DOHH2 (cell line): ENCODE data around the gene PRTN3.
"Not testable (repeated sequence)": the region's sequence is repeated elsewhere in the genome, so short reads cannot be mapped to it uniquely, and the experiment has no call there.

Source experiments
- H3F3A ChIP-seq: fragments of 200-600 bp; sonication (generic), shearing (Covaris generic); 2 replicates; pipeline ENCODE4 v1.6.0; 2016; ENCODE audit warnings: antibody characterized with exemption, mild to moderate bottlenecking; ENCODE audit not compliant: control insufficient read depth, insufficient read depth
- H3K27ac ChIP-seq: fragments of 200-600 bp; sonication (generic); 2 replicates; pipeline ENCODE4 v1.5.1; 2014; ENCODE audit warnings: low read depth, mild to moderate bottlenecking, low read length, moderate library complexity
- H3K27me3 ChIP-seq: fragments of 200-600 bp; sonication (generic); 2 replicates; pipeline ENCODE4 v1.6.1; 2014; ENCODE audit warnings: mild to moderate bottlenecking, low read length, mixed read lengths; ENCODE audit not compliant: control insufficient read depth
- H3K36me3 ChIP-seq: fragments of 200-600 bp; sonication (generic); 2 replicates; pipeline ENCODE4 v1.6.1; 2014; ENCODE audit warnings: mild to moderate bottlenecking, low read length, moderate library complexity, mixed read lengths; ENCODE audit not compliant: control insufficient read depth
- H3K4me1 ChIP-seq: fragments of 200-600 bp; sonication (generic); 2 replicates; pipeline ENCODE4 v1.6.1; 2014; ENCODE audit warnings: mild to moderate bottlenecking, low read length, mixed read lengths; ENCODE audit not compliant: control insufficient read depth
- H3K4me2 ChIP-seq: fragments of 200-600 bp; sonication (generic); 2 replicates; pipeline ENCODE4 v1.6.0; 2014; ENCODE audit warnings: mild to moderate bottlenecking, low read length, moderate library complexity
- H3K4me3 ChIP-seq: fragments of 200-600 bp; sonication (generic); 2 replicates; pipeline ENCODE4 v1.5.1; 2014; ENCODE audit warnings: mild to moderate bottlenecking, low read length, mixed read lengths
- H3K79me2 ChIP-seq: fragments of 200-600 bp; sonication (generic); 2 replicates; pipeline ENCODE4 v1.6.1; 2014; ENCODE audit warnings: mild to moderate bottlenecking, low read length, mixed read lengths; ENCODE audit not compliant: control insufficient read depth
- H3K9me2 ChIP-seq: fragments of 200-600 bp; sonication (generic); replicated peaks from 2 replicates; pipeline ENCODE4 v1.6.1; 2014; ENCODE audit warnings: mild to moderate bottlenecking, low read length, mixed read lengths; ENCODE audit not compliant: control insufficient read depth
- H3K9me3 ChIP-seq: fragments of 200-600 bp; sonication (generic); 2 replicates; pipeline ENCODE4 v1.6.1; 2014; ENCODE audit warnings: antibody characterized with exemption, low read length, mixed read lengths; ENCODE audit not compliant: control insufficient read depth, insufficient read depth
- H4K20me1 ChIP-seq: fragments of 200-600 bp; sonication (generic); 2 replicates; pipeline ENCODE4 v1.6.0; 2014; ENCODE audit warnings: low read depth, mild to moderate bottlenecking, antibody characterized with exemption, low read length, moderate library complexity; ENCODE audit not compliant: control insufficient read depth, insufficient read depth
- EZH2phosphoT487 ChIP-seq: fragments of 200-600 bp; sonication (generic); IDR thresholded peaks from 2 replicates; pipeline ENCODE4 v1.6.1; 2017; ENCODE audit warnings: borderline replicate concordance, mild to moderate bottlenecking, antibody characterized with exemption, low read length, moderate library complexity, mixed read lengths
- TF ChIP-seq, protein P1 (sequence below): fragments of 200-600 bp; sonication (generic); IDR thresholded peaks from one replicate; pipeline ENCODE4 v1.5.1; 2014; ENCODE audit warnings: antibody characterized with exemption, mild to moderate bottlenecking, low read depth, low read length; ENCODE audit not compliant: poor library complexity, severe bottlenecking

PRTN3 gene

DNA sequence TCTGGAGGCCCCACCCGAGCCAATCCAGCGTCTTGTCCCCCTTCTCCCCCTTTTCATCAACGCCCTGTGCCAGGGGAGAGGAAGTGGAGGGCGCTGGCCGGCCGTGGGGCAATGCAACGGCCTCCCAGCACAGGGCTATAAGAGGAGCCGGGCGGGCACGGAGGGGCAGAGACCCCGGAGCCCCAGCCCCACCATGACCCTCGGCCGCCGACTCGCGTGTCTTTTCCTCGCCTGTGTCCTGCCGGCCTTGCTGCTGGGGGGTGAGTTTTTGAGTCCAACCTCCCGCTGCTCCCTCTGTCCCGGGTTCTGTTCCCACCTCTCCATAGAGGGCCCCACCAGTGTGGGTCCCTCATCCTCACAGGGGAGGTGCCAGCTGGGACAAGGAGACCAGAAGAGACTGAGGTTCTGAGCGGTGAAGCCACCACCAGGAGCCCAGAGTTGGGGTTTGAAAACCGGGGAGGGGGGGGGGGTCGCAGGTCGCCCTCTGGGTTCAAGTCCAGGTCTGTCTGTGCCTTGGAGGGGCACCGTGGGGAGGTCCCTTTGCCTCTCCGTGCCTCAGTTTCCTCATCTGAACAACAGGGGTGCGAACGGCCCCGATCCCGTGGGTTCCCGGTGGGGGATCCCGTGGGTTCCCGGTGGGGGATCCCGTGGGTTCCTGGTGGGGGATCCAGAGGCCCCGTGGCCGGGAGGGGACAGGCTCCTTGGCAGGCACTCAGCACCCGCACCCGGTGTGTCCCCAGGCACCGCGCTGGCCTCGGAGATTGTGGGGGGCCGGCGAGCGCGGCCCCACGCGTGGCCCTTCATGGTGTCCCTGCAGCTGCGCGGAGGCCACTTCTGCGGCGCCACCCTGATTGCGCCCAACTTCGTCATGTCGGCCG, 11.6 kb downstream of the PRTN3 start, which contains the start of gene ELANE:
TSS of gene ELANE (plus strand) at position 168 of the 878 bp plus-strand sequence. CDS start at position 194, 26 bp downstream.
- H3K4me3 ChIP-seq, result no peak within 1 kb of the TSS
- no peaks in the 10 kb centered on the region for H3K36me3 ChIP-seq
- peaks cover 3% of the 10 kb centered on the region; the same call in 1 of the 2 replicates for H3K27me3 ChIP-seq
- H3K27ac ChIP-seq, result no peak within 1 kb of the TSS
- no peaks in the 10 kb centered on the region for H3K9me3 ChIP-seq
- no peaks in the 10 kb centered on the region for H3K9me2 ChIP-seq
- H3F3A ChIP-seq, result no peaks in the 10 kb centered on the region
- H3K79me2 ChIP-seq, result no peaks in the 10 kb centered on the region
- H4K20me1 ChIP-seq, result no peaks in the 10 kb centered on the region
- TF ChIP-seq EZH2phosphoT487, result no peak
- TF ChIP-seq, protein P1, sequence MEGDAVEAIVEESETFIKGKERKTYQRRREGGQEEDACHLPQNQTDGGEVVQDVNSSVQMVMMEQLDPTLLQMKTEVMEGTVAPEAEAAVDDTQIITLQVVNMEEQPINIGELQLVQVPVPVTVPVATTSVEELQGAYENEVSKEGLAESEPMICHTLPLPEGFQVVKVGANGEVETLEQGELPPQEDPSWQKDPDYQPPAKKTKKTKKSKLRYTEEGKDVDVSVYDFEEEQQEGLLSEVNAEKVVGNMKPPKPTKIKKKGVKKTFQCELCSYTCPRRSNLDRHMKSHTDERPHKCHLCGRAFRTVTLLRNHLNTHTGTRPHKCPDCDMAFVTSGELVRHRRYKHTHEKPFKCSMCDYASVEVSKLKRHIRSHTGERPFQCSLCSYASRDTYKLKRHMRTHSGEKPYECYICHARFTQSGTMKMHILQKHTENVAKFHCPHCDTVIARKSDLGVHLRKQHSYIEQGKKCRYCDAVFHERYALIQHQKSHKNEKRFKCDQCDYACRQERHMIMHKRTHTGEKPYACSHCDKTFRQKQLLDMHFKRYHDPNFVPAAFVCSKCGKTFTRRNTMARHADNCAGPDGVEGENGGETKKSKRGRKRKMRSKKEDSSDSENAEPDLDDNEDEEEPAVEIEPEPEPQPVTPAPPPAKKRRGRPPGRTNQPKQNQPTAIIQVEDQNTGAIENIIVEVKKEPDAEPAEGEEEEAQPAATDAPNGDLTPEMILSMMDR, result no peak
- H3K4me1 ChIP-seq, result no peaks in the 10 kb centered on the region
- H3K4me2 ChIP-seq, result no peak within 1 kb of the TSS

DNA sequence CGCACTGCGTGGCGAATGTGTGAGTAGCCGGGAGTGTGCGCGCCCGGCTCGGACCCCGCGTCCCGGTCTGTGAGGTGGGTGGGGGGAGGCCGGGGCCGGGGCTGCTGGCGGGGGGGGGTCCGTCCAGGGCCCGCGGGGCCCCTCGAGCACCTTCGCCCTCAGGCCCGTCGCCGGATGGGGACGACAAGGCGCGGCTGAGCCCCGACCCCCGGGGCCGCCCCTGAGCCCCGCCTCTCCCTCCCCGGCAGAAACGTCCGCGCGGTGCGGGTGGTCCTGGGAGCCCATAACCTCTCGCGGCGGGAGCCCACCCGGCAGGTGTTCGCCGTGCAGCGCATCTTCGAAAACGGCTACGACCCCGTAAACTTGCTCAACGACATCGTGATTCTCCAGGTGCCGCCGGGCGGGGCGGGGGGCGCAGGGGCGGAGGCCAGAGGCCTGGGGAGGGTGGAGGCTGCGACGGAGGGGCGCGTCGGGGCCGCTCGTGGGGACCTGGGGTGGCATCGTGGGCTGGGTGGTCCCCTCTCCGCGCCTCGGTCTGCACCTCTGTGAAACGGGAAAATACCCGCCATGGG, 12.3 kb downstream of the PRTN3 start:
- no peak overlapping the region for H3K4me2 ChIP-seq
- H3F3A ChIP-seq, result no peaks in the 10 kb centered on the region
- H3K4me1 ChIP-seq, result no peaks in the 10 kb centered on the region
- H3K9me3 ChIP-seq, result no peaks in the 10 kb centered on the region
- H3K36me3 ChIP-seq, result no peaks in the 10 kb centered on the region
- H3K27ac ChIP-seq, result no peak overlapping the region
- H3K79me2 ChIP-seq, result no peaks in the 10 kb centered on the region
- H3K9me2 ChIP-seq, result no peaks in the 10 kb centered on the region
- no peak for TF ChIP-seq EZH2phosphoT487
- TF ChIP-seq, protein P1, result no peak
- peaks cover 3% of the 10 kb centered on the region; the same call in 1 of the 2 replicates for H3K27me3 ChIP-seq
- H4K20me1 ChIP-seq, result no peaks in the 10 kb centered on the region
- no peak overlapping the region for H3K4me3 ChIP-seq

DNA sequence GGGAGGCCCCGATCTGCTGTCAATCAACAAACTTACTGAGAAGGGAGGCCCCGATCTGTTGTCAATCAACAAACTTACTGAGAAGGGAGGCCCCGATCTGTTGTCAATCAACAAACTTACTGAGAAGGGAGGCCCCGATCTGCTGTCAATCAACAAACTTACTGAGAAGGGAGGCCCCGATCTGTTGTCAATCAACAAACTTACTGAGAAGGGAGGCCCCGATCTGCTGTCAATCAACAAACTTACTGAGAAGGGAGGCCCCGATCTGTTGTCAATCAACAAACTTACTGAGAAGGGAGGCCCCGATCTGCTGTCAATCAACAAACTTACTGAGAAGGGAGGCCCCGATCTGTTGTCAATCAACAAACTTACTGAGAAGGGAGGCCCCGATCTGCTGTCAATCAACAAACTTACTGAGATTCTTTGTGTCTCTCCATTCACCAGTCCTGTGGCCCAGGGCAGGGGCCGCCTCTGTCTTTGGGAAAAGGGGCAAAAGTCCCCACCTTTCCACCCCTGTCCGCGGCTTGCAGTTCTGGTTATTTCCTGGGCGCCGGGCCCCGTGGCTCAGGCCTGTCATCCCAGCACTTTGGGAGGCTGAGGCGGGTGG, 12.9 kb downstream of the PRTN3 start:
- not testable (repeated sequence) for H3K79me2 ChIP-seq, H3K4me2 ChIP-seq, H4K20me1 ChIP-seq, H3K27ac ChIP-seq, H3F3A ChIP-seq, H3K36me3 ChIP-seq, H3K9me3 ChIP-seq, H3K9me2 ChIP-seq, H3K27me3 ChIP-seq, H3K4me3 ChIP-seq, H3K4me1 ChIP-seq

DNA sequence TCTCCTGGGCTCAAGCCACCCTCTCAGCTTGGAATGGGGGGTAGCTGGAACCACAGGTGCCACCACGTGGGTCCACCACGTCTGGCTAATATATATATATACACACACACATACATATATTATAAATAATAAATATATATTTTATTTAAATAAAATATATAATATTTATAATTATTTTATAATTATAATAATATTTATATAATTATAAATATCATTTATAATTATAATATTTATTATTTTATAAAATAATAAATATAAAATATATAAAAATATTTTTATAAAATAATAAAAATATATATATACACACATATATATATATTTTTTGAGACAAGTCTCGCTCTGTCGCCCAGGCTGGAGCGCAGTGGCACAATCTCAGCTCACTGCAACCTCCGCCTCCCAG, 13.8 kb downstream of the PRTN3 start:
- Histone ChIP-seq H3K27me3 (peaks cover 3% of the 10 kb centered on the region), H3K36me3 (no peaks in the 10 kb centered on the region), H3K9me3 (no peaks in the 10 kb centered on the region), H3K4me1 (no peaks in the 10 kb centered on the region), H3K79me2 (no peaks in the 10 kb centered on the region), H3F3A (0 out of 2 replicates have a peak, but pooled peaks cover 2% of the 10 kb centered on the region), H3K4me3 (no peak overlapping the region), H3K9me2 (no peaks in the 10 kb centered on the region), H3K4me2 (no peak overlapping the region), H4K20me1 (no peaks in the 10 kb centered on the region), H3K27ac (no peak overlapping the region)
- no peak for TF ChIP-seq EZH2phosphoT487
- TF ChIP-seq, protein P1, result no peak
